ENCODE results near the gene PYCR2. TPM values are rescaled to one million over a fixed set of nuclear protein-coding genes. Genes with fewer than 3 reads are reported as not detected.
A peak's percentile ranks its signal among the peaks of the same experiment; 100 is the strongest.

Gene PYCR2
- total and polyA plus RNA-seq, 2 of the 8 experiments (the other 6 are each of a cell fraction or from before 2014, with no cell fraction given) = 79.3 to 84.6 TPM

GRCh38 chr1:225941187-225941941 lies 17.3 kb upstream of the PYCR2 start, which contains the start of gene LEFTY2:
Gene LEFTY2 (minus strand): TSS chr1:225941220. CDS start chr1:225941140, 80 bp downstream.
- Histone ChIP-seq H2AFZ (ENCODE audit: low read length) (no peak within 1 kb of the TSS), H3K4me3 (ENCODE audit: extremely low read depth in 1 of 4, insufficient read depth in 2 of 4, low read depth in 3 of 4, low read length in 4 of 4) (peak within 1 kb of the TSS in 1 of 4 experiments; percentile 59; a peak in 1 of 8 replicates), H2BK15ac (ENCODE audit: low read length) (peak within 1 kb of the TSS; percentile 99; the same call in 1 of the 2 replicates), H3K9me3 (ENCODE audit: insufficient read depth in 2 of 2, low read depth in 1 of 2, low read length in 1 of 2) (no peaks in the 10 kb centered on the region), H3K4me1 (replicated peaks in 1 of 4; ENCODE audit: control insufficient read depth in 3 of 4, insufficient read depth in 4 of 4, low read length in 3 of 4) (peaks cover 8 to 23% (median 15%) of the 10 kb centered on the region in 4 experiments), H3K36me3 (ENCODE audit: control insufficient read depth in 2 of 4, insufficient read depth in 4 of 4, low read length in 3 of 4) (no peaks in the 10 kb centered on the region), H3K18ac (ENCODE audit: extremely low read depth, low read length) (peak within 1 kb of the TSS; percentile 57; the same call in 1 of the 2 replicates), H3K56ac (replicated peaks; ENCODE audit: insufficient read length, low read depth, low read length) (no peak within 1 kb of the TSS), H2BK120ac (replicated peaks; ENCODE audit: low read depth, low read length) (no peak within 1 kb of the TSS), H2AK5ac (ENCODE audit: low read depth, low read length) (peak within 1 kb of the TSS; percentile 90; the same call in 1 of the 2 replicates), H3K79me1 (ENCODE audit: low read depth, low read length) (no peaks in the 10 kb centered on the region), H2BK5ac (ENCODE audit: low read depth, low read length) (no peak within 1 kb of the TSS), H4K91ac (replicated peaks; ENCODE audit: insufficient read length, low read length) (peak within 1 kb of the TSS; percentile 69), H2BK20ac (ENCODE audit: low read length) (no peak within 1 kb of the TSS), H4K8ac (ENCODE audit: extremely low read depth, insufficient read depth, low read length) (no peak within 1 kb of the TSS), H2BK12ac (ENCODE audit: low read depth, low read length) (peak within 1 kb of the TSS; percentile 68; the same call in 1 of the 2 replicates), H3K9ac (replicated peaks in 1 of 4; ENCODE audit: extremely low read depth in 1 of 4, low read depth in 3 of 4, low read length in 3 of 4) (no peak within 1 kb of the TSS), H3K4me2 (ENCODE audit: insufficient read depth in 1 of 2, low read depth in 2 of 2, low read length in 2 of 2) (peak within 1 kb of the TSS in 1 of 2 experiments; percentile 50; a peak in 1 of 4 replicates), H3K14ac (ENCODE audit: insufficient read length) (no peak within 1 kb of the TSS), H3K23me2 (ENCODE audit: low read depth, low read length) (no peaks in the 10 kb centered on the region), H3K27ac (ENCODE audit: low read depth, low read length) (no peak within 1 kb of the TSS), H3K27me3 (replicated peaks in 1 of 4; ENCODE audit: control insufficient read depth in 3 of 4, extremely low read depth in 1 of 4, insufficient read depth in 3 of 4, low read length in 3 of 4) (peaks cover 0 to 12% (median 7%) of the 10 kb centered on the region in 4 experiments; a peak in 4 of 7 replicates), H3K23ac (ENCODE audit: insufficient read length) (no peak within 1 kb of the TSS), H4K5ac (ENCODE audit: insufficient read length, low read depth, low read length) (no peak within 1 kb of the TSS), H3K79me2 (ENCODE audit: control insufficient read depth in 1 of 2, insufficient read depth in 2 of 2, low read length in 2 of 2) (no peaks in the 10 kb centered on the region), H4K20me1 (replicated peaks in 1 of 2; ENCODE audit: control insufficient read depth in 1 of 2, insufficient read depth in 2 of 2, low read length in 2 of 2) (no peaks in the 10 kb centered on the region), H3K4ac (replicated peaks; ENCODE audit: insufficient read length, low read depth, low read length) (no peak within 1 kb of the TSS)
- FAIRE-seq (no peak), DNase-seq (ENCODE audit: low read depth in 1 of 2, low spot score in 2 of 2) (no peak)
- WGBS, 2 experiments (ENCODE audit: extremely low coverage in 1 of 2, insufficient coverage in 1 of 2, insufficient read length in 1 of 2, insufficient replicate concordance in 2 of 2, low coverage in 1 of 2, low lambda C conversion rate in 2 of 2, missing lambda C conversion rate in 1 of 2) = 77% methylated on average over 6 of the region's 6 CpGs; no CpG with 5 or more reads in 1 of the 2 experiments
- TF ChIP-seq USF2 (IDR thresholded peaks at IDR 0.05; ENCODE audit: low read length) = peak; percentile 16; the same call in 1 of the 2 replicates
- TF ChIP-seq KDM1A (IDR thresholded peaks at IDR 0.05; ENCODE audit: borderline replicate concordance, low read length) = no peak
- TF ChIP-seq BCL11A (IDR thresholded peaks at IDR 0.05; ENCODE audit: low read depth in 2 of 2, low read length in 2 of 2) = no peak
- TF ChIP-seq POLR2A (IDR thresholded peaks at IDR 0.05; ENCODE audit: control extremely low read depth in 1 of 2, low read depth in 2 of 2, low read length in 2 of 2) = no peak
- POLR2A ChIA-PET (ENCODE audit: partially characterized antibody) = interaction anchor here (0.7 to 3.4 kb wide), 5 partner anchors 9 to 164 kb away, joined by 3 to 16 read pairs (median 5); partner anchors contain the start of genes PYCR2, SRP9 and TMEM63A
- CTCF ChIA-PET (ENCODE audit: partially characterized antibody) = interaction anchor here (0.6 to 4.0 kb wide), 11 partner anchors 17 to 467 kb away, joined by 3 to 23 read pairs (median 5); partner anchors contain the start of gene PYCR2
